H1 (cell line): ENCODE measurements around the gene SLC44A1. TPM values are rescaled to one million over a fixed set of nuclear protein-coding genes. Genes with fewer than 3 reads are reported as not detected.

Experiments
- CTCF ChIP-seq, 3 experiments: IDR thresholded peaks; 1 replicate in 2 of 3; 2 replicates in 1 of 3; pipeline versions ENCODE4 v1.5.1 to v1.6.1; 2011; ENCODE audit warnings: low read length in 3 of 3, mild to moderate bottlenecking in 3 of 3, inconsistent platforms in 2 of 3, low read depth in 1 of 3, moderate library complexity in 1 of 3; ENCODE audit not compliant: insufficient read depth in 1 of 3; ENCODE audit errors: control extremely low read depth in 1 of 3
- JUN ChIP-seq: IDR thresholded peaks from 2 replicates; pipeline ENCODE4 v1.6.1; 2011; ENCODE audit warnings: low read depth, mild to moderate bottlenecking, improper control_type of control experiment, low read length
- polyA plus RNA-seq, 7 experiments: library from polyadenylated mRNA; depleted of rRNA in 3 of 7; stranded (reverse) in 5 of 7; unstranded in 2 of 7; fragments of >200 nt in 5 of 7; fragments of 200-250 nt in 2 of 7; gene quantifications; 1 replicate in 5 of 7; 2 replicates in 1 of 7; 4 replicates in 1 of 7; pipeline versions ENCODE4 v1.2.1 to v1.2.3, GENCODE V29; 2011 to 2013; ENCODE audit warnings: missing spikeins in 2 of 7, mixed read lengths in 2 of 7
- total RNA-seq: library from RNA; stranded (reverse); fragmentation: NEBNext Ultra II Directional; extraction: Animal tissue kit (Norgen Biotek cat#: 25700); gene quantifications from 2 replicates; pipeline ENCODE4 v1.2.1, GENCODE V29; 2021

The SLC44A1 gene
- total and polyA plus RNA-seq, 2 of the 8 experiments (the other 6 are each of a cell fraction or from before 2014, with no cell fraction given) = 30.5 to 71.2 TPM

- TF ChIP-seq CTCF (IDR thresholded peaks at IDR 0.05; ENCODE audit: control extremely low read depth in 1 of 3, insufficient read depth in 1 of 3, low read depth in 1 of 3, low read length in 3 of 3) (no peak), JUN (no peak)
These were observed 154.7 kb downstream of the SLC44A1 start (continued) for GRCh38 chr9:105399117-105399516.
